Hepatocyte (in vitro differentiated cells): ENCODE results near the gene RASGRP3. TPM values are rescaled to one million over a fixed set of nuclear protein-coding genes. Genes with fewer than 3 reads are reported as not detected.

Experiments used
- DNase-seq: peaks from one replicate; pipeline ENCODE4 v3.0.0-alpha.2; 2016; ENCODE audit warnings: low spot score
- H2AFZ ChIP-seq: fragments of 200-600 bp; sonication (generic); 2 replicates; pipeline ENCODE4 v1.6.0; 2016; ENCODE audit warnings: antibody characterized with exemption, mild to moderate bottlenecking
- H3K27ac ChIP-seq: fragments of 200-600 bp; sonication (generic); 2 replicates; pipeline ENCODE4 v1.5.1; 2016; ENCODE audit warnings: mild to moderate bottlenecking
- H3K27me3 ChIP-seq: fragments of 200-600 bp; sonication (generic); 2 replicates; pipeline ENCODE4 v1.6.1; 2016
- H3K36me3 ChIP-seq: fragments of 200-600 bp; sonication (generic); replicated peaks from 2 replicates; pipeline ENCODE4 v1.5.1; 2016; ENCODE audit warnings: low read depth; ENCODE audit not compliant: insufficient read depth
- H3K4me1 ChIP-seq: fragments of 200-600 bp; sonication (generic); 2 replicates; pipeline ENCODE4 v1.5.1; 2016; ENCODE audit warnings: mild to moderate bottlenecking, moderate library complexity; ENCODE audit not compliant: insufficient read depth
- H3K4me2 ChIP-seq: fragments of 200-600 bp; sonication (generic); 2 replicates; pipeline ENCODE4 v1.6.0; 2016
- H3K4me3 ChIP-seq: fragments of 200-600 bp; sonication (generic); 2 replicates; pipeline ENCODE4 v1.5.1; 2016; ENCODE audit warnings: mild to moderate bottlenecking
- H3K79me2 ChIP-seq: fragments of 200-600 bp; sonication (generic); 2 replicates; pipeline ENCODE4 v1.6.0; 2017; ENCODE audit warnings: mild to moderate bottlenecking
- H3K9me2 ChIP-seq: fragments of 200-600 bp; sonication (generic); replicated peaks from 2 replicates; pipeline ENCODE4 v1.6.0; 2017; ENCODE audit warnings: mild to moderate bottlenecking; ENCODE audit not compliant: insufficient read depth
- H3K9me3 ChIP-seq: fragments of 200-600 bp; sonication (generic); 2 replicates; pipeline ENCODE4 v1.5.1; 2016; ENCODE audit warnings: low read depth, mild to moderate bottlenecking
- H4K20me1 ChIP-seq: fragments of 200-600 bp; sonication (generic); 2 replicates; pipeline ENCODE4 v1.6.0; 2016; ENCODE audit warnings: mild to moderate bottlenecking; ENCODE audit not compliant: insufficient read depth, poor library complexity, severe bottlenecking
- EZH2 ChIP-seq: fragments of 200-600 bp; sonication (generic); IDR thresholded peaks from 2 replicates; pipeline ENCODE4 v1.6.1; 2016; ENCODE audit warnings: antibody characterized with exemption, mild to moderate bottlenecking, borderline replicate concordance
- EZH2phosphoT487 ChIP-seq: fragments of 200-600 bp; sonication (generic); IDR thresholded peaks from one replicate; pipeline ENCODE4 v1.6.1; 2018; ENCODE audit warnings: antibody characterized with exemption, mild to moderate bottlenecking, low read depth, moderate library complexity; ENCODE audit not compliant: unreplicated experiment, severe bottlenecking
- WGBS: methylation state at CpG from one replicate; pipeline ENCODE4 v1.1.6; 2016; ENCODE audit warnings: low lambda C conversion rate; ENCODE audit errors: missing lambda C conversion rate; 5-methylcytosine and 5-hydroxymethylcytosine counted together
- polyA plus RNA-seq: library from polyadenylated mRNA; unstranded; fragments of >200 nt; fragmentation: Nextera tagmentation; extraction: Ambion mirVana; gene quantifications from 2 replicates; pipeline ENCODE4 v1.2.1, GENCODE V29; 2016
- total RNA-seq: library from RNA; depleted of rRNA; stranded (reverse); fragments of >200 nt; gene quantifications from 2 replicates; pipeline ENCODE4 v1.2.3, GENCODE V29; 2014
- TF ChIP-seq, protein P1 (sequence below): fragments of 200-600 bp; sonication (generic); IDR thresholded peaks from 2 replicates; pipeline ENCODE4 v1.5.1; 2016; ENCODE audit warnings: antibody characterized with exemption, mild to moderate bottlenecking; ENCODE audit not compliant: poor library complexity

Gene RASGRP3
- total and polyA plus RNA-seq, 2 experiments from 2014 or later: 1.7 to 8.6 TPM

DNA sequence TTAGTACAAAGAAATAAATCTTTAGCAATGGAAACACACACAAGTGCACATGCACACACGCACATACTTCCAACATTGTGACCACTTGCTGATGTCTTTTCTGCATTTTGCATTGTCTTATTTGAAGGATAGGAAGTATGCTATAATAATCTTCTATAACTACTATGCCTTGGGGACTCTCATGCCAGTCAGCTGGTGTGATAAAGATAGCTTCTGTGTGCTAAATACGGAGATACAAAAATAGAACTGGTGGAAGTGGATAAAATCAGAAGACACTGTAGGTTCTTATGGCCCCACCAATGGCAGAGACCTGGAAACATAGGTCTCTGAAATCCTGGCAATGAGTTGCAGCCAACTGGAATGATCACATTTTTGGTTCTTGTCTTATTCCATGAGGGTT lies 31.5 kb upstream of the RASGRP3 start:
- Histone ChIP-seq H3K27ac (no peak overlapping the region), H2AFZ (no peak overlapping the region), H3K79me2 (no peaks in the 10 kb centered on the region), H3K36me3 (no peaks in the 10 kb centered on the region), H4K20me1 (no peaks in the 10 kb centered on the region), H3K9me2 (no peaks in the 10 kb centered on the region), H3K4me3 (no peak overlapping the region), H3K4me1 (no peaks in the 10 kb centered on the region), H3K4me2 (no peak overlapping the region), H3K9me3 (no peaks in the 10 kb centered on the region), H3K27me3 (no peaks in the 10 kb centered on the region)
- TF ChIP-seq EZH2 (no peak), EZH2phosphoT487 (no peak)
- TF ChIP-seq, protein P1, sequence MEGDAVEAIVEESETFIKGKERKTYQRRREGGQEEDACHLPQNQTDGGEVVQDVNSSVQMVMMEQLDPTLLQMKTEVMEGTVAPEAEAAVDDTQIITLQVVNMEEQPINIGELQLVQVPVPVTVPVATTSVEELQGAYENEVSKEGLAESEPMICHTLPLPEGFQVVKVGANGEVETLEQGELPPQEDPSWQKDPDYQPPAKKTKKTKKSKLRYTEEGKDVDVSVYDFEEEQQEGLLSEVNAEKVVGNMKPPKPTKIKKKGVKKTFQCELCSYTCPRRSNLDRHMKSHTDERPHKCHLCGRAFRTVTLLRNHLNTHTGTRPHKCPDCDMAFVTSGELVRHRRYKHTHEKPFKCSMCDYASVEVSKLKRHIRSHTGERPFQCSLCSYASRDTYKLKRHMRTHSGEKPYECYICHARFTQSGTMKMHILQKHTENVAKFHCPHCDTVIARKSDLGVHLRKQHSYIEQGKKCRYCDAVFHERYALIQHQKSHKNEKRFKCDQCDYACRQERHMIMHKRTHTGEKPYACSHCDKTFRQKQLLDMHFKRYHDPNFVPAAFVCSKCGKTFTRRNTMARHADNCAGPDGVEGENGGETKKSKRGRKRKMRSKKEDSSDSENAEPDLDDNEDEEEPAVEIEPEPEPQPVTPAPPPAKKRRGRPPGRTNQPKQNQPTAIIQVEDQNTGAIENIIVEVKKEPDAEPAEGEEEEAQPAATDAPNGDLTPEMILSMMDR: no peak
- 96% methylated on average over 2 of the region's 2 CpGs for WGBS
- DNase-seq: no peak

DNA sequence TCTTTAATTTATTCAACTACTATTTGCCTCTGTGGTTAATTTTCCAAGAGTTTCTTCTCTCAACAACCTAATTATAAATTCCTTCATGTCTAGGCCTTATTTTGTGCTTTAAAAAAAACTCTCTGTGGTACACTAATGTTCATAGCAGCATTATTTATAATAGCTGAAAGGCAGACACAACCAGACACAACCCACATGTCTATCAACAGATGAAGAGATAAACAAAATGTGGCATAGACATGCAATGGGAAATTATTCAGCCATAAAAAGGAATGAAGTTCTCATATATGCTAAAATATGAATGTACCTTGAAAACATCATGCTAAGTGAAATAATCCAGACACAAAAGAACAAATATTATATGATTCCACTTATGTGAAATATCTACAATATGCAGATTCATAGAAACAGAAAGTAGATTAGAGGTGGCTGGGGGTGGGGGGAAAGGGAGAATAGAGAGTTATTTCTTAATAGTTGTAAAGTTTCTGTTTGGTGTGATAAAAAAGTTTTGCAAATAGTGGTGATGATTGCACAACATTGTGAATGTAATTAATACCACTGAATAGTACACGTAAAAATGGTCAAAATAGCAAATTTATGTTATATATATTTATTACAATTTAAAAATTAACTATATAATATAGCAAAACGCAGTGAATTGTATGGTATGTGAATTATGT lies 28.1 kb upstream of the RASGRP3 start:
- TF ChIP-seq EZH2: no peak
- no peak for TF ChIP-seq EZH2phosphoT487
- TF ChIP-seq, protein P1: no peak
- Histone ChIP-seq H3K4me3 (no peak overlapping the region), H3K36me3 (no peaks in the 10 kb centered on the region), H3K4me2 (no peak overlapping the region), H3K27me3 (no peaks in the 10 kb centered on the region), H2AFZ (no peak overlapping the region), H3K79me2 (no peaks in the 10 kb centered on the region), H3K9me2 (no peaks in the 10 kb centered on the region), H3K9me3 (peaks cover 5% of the 10 kb centered on the region), H4K20me1 (no peaks in the 10 kb centered on the region), H3K4me1 (no peaks in the 10 kb centered on the region), H3K27ac (no peak overlapping the region)
- DNase-seq: no peak
- 88% methylated on average over 2 of the region's 2 CpGs for whole genome bisulfite sequencing

DNA sequence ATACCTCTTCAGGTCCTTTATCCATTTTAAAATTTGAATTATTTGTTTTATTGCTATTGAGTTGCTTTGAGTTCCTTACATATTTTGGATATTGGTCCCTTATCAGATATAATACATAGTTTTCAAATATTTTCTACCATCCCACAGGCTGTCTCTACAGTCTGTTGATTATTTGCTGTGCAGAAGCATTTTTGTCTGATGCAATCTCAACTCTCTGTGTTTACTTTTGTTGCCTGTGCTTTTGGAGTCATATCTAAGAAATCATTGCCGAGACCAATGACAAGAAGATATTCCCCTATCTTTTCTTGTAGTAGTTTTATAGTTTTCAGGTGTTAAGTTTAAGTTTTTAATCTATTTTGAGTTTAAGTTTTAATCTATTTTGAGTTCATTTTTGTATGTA lies 25.2 kb upstream of the RASGRP3 start:
- WGBS: 50% methylated on average over 1 of the region's 1 CpG

More for the DNA sequence above, 25.2 kb upstream of the RASGRP3 start:
- H3K27me3 ChIP-seq: no peaks in the 10 kb centered on the region
- H3K4me1 ChIP-seq: no peaks in the 10 kb centered on the region
- no peak overlapping the region for H2AFZ ChIP-seq
- no peaks in the 10 kb centered on the region for H3K79me2 ChIP-seq
- no peaks in the 10 kb centered on the region for H4K20me1 ChIP-seq
- no peak overlapping the region for H3K4me3 ChIP-seq
- H3K4me2 ChIP-seq: no peak overlapping the region
- DNase-seq: no peak
- no peaks in the 10 kb centered on the region for H3K9me2 ChIP-seq
- H3K9me3 ChIP-seq: peaks cover 5% of the 10 kb centered on the region
- no peaks in the 10 kb centered on the region for H3K36me3 ChIP-seq
- TF ChIP-seq EZH2phosphoT487 (no peak), EZH2 (no peak)
- TF ChIP-seq, protein P1: no peak
- no peak overlapping the region for H3K27ac ChIP-seq
